ENCODE measurements around the gene SPATA16.
"Not testable (repeated sequence)": the region's sequence is repeated elsewhere in the genome, so short reads cannot be mapped to it uniquely, and the experiment has no call there.

The SPATA16 gene

GRCh38 chr3:172939651-172940293 is 201.3 kb downstream of the SPATA16 start:
- DNase-seq, result no peak

DNA sequence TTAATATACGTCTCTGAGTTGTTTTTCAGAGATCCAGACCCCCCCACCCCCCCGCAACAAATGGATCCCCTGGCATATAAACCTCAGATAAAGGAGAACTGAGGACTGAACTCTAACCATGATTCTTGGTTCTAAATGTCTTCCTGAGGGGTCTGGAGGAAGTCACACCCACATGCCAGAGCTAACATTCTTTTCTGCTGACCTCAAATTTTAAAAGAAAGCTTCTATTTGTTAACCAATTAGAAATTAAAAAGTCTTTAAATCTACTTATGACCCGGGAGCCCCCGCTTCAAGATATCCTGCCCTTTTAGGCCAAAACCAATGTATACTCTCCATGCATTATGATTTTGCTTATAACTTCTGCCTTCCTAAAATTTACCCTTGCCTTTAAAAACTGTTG is 202.2 kb downstream of the SPATA16 start:
- no peak for DNase-seq

GRCh38 chr3:172931746-172932285 is 209.2 kb downstream of the SPATA16 start:
- DNase-seq, result no peak

DNA sequence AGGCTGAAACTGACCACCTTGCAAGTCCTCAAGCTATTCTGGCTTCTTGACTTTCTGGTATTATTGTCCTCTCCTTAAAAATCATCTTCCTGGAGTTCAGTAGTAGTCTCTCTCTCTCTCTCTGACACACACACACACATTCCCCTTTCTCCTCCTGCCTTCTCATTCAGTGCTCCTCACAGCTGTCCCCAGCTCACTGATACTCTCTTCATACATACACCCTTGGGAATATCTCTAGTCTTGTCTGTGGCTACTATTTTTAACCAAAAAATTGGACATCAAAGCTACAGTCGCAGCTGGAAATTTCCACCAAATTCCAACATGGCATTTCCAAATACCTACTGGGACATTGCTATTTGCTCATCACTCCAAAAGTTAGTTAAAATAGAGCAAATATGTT is 211.6 kb downstream of the SPATA16 start:
- DNase-seq, result no peak

DNA sequence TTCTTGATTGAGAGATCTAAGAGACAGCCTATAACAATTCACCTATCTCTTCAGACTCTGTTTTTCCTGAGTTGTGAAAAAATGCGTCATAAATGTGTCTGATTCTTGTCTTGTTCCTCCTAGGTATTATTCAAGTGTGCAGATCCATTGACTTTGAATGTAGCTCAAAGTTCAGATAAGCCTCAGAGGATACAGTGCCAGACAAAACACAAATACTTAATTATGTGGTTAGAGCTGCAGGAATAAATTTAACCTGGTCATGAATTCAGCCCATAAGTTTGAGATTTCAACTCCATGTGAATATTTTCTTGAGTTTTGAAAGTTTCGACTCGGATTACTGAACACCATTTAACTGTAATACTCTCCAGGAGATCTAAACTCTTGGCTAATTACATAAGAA is 216.5 kb downstream of the SPATA16 start:
- DNase-seq, result no peak

DNA sequence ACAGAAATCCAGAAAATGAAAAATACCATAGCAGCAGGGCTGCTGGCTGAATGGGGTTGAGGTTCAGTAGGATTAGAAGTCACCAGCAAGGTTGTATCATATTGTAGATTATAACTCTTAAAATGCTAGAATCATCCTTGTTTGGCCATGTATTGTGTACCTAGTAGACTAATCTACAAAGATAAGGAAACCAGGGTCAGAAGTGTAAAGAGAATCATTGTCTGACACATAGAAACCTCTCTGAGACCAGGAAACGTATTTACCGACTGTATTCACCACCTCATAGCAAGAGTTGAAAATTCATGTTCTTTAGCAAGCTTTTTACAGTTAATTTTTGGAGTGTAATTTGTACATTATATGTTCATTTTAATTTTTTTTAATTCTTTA is 221.7 kb downstream of the SPATA16 start:
- no peak for DNase-seq

DNA sequence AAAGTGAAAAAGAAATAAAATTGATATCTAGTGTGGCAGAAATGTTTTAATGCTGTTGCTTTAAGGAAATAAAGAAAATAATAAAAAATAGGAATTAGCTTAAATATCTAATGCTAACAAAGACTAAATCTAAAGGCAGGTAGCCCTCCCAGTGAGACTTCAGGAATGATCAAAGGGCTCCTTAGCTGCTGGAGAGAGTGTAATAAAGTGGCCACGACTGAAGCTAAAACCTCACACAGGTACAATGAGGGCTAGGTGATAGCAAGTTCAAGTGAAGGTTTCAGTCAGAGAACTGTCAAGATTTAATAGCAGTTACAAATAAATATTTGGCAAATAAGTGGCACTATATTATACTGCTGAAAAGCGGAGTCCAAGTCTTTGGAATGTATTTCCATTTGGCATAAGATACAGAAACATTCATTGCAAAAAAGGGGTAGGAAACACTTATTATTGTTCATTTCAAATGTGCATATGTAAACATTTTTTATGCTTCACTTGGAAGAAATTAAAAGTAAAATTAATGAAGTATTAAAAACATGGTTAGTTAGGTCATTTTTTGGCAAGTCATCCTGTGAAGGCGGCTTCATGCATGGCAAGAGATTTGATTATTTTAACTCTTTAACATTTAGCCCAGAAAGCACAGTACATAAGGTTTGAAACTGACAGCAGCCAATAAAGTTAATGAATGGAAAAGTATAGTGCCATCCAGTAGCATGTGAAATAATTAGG is 222.3 kb downstream of the SPATA16 start:
- no peak for DNase-seq

DNA sequence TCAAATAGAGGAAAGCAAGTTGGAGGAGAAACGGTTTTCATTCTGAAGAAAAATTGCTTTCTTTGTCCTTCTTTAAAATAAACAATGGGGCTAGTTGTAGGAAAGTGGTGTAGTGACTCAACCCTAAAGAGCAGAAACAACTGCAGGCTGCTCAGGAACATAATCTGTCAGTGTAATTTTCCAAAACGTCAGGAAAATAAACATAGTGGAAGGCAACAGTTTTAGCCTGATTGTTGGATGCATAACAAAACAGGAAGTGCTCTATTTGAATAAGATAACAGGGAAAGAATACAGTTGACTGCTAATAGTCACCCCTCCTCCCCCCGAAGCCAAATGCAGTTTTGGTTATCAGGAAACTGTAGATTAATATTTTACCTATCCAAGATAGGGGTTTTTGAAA is 222.9 kb downstream of the SPATA16 start:
- no peak for DNase-seq

DNA sequence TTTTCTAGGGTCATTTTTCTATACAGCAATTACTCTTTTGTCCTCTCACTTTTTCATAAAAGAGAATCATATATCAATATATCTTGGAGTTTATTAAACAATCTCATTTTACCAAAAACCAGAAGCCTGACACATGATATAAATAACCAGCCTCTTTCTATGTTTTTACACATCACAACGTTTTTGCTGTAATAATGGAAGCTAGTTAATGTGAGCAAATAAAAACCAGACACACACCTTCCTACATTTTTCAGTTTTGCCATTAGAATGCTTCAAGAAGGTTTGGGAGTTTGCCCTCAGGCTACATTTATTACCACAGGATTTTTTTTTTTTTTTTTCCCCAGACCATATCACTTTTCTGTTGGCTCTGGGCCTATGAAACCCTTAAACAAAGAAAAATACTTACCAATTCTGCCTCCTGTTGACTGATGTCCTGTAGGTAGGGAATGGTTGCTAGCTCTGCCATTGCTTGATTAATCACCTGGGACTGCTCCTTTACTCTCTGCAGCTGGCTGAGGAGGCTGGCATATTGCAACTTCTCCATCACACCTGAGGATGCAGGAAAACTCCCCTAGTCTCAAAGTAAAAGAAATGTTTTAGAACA is 225.0 kb downstream of the SPATA16 start:
- DNase-seq, result no peak

- no peak for DNase-seq
These were observed 226.2 kb downstream of the SPATA16 start for GRCh38 chr3:172914854-172915253.

GRCh38 chr3:172913911-172914655 is 227.0 kb downstream of the SPATA16 start:
- no peak for DNase-seq

DNA sequence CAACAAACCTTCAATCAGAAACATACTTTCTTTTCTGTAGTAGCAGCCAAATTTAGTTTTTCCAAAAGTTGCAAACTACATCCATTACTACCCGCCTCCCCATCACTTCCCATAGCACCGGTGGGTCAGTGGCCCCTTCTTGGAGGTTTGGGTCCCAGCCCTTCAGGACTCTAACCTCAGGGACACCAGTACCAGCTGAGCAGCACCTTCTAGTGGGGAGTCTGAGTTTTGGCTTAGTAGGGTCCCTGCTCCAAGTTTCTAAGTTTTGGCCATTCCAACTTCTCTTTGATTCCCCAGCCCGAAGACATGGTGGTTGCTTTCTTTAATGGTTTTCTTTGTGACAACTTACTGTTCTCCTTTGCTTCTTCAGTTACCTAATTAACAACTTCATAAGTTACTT is 229.9 kb downstream of the SPATA16 start:
- no peak for DNase-seq

DNA sequence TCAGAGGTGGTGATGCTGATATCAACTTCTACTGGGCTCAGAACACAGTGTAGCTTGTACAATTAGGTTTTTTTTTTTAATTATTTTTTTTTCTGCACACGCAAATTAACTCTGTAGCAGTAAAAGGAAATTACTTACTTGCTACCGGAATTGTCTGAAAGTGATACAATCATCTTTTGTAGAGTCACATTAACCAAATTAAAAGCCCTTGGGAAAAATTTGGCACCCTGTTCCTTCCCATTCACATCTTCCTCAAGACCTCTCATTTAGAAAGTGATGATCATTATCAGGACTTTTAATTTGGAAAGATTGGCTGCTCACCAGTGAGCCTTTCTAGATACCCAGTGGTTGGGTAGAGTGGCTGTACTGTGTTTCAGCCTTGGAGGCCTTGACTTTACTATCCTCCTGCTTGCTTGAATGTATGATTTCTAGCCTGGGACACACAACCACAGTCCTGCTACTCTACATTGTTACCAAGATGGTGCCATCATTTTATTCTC is 232.2 kb downstream of the SPATA16 start:
- DNase-seq, result no peak

GRCh38 chr3:172905451-172905850 is 235.6 kb downstream of the SPATA16 start:
- no peak for DNase-seq

GRCh38 chr3:172904711-172905373 is 236.2 kb downstream of the SPATA16 start:
- DNase-seq, result no peak

DNA sequence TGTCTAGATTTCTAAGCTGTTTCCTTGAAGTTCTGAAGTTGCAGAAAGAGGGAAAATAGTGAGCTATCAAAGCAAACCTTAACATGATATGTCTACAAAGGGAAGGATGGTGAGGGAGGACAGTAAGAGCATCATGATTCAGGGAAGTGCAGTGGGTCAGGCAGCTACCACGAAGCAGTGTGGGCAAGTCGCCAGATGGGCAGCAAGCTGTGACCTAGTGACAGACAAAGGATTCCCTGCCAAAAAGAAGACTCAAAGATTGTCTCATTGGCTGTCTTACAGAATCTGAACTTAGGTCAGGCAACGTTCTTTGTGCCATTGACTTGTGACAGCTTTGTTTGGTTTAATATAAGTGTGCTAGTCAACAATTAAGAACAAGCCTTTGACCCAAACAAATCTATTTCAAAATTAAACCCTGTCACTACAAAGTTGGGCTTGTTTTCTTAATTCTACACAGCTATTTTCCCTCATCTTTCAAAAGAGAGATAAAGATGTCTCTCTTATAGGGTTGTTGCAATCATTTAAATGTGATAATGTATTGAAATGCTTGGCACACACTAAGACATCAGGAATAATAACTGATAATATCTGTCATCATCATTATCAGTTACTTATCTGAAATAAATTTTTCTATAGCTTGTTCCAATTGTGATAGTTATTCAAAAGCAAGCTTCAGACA is 237.3 kb downstream of the SPATA16 start:
- DNase-seq, result no peak

DNA sequence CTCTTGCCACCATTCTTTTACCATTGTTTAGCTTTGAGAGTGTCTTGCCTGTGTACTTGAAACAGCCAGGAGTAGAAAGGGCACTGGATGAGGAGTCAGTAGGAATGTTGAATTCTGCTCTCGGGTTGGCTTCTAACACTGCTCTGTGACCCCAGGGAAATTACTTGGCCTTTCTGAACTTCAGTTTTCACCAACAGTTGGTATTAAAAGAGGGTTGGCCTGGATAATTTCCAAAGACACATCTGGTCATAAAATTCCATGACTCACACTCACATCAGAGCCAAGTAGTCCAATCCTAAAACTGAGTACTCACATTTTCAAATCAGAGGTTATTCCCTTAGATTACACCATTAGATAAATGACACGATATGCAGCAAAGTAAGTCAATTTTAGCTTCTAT is 248.9 kb downstream of the SPATA16 start:
- DNase-seq, result no peak

- DNase-seq, result no peak
These were observed 255.3 kb downstream of the SPATA16 start for GRCh38 chr3:172885704-172886103.

- no peak for DNase-seq
These were observed 258.5 kb downstream of the SPATA16 start for GRCh38 chr3:172882563-172882962.

DNA sequence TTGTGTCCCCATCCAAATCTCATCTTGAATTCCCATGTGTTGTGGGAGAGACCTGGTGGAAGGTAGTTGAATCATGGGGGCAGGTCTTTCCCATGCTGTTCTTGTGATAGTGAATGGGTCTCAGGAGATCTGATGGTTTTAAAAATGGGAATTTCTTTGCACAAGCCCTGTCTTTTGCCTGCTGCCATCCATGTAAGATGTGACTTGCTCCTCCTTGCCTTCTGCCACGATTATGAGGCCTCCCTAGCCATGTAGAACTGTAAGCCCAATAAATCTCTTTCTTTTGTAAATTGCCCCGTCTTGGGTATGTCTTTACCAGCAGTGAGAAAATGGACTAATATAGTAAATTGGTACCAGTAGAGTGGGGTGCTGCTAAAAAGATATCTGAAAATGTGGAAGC is 261.7 kb downstream of the SPATA16 start:
- not testable (repeated sequence) for DNase-seq

DNA sequence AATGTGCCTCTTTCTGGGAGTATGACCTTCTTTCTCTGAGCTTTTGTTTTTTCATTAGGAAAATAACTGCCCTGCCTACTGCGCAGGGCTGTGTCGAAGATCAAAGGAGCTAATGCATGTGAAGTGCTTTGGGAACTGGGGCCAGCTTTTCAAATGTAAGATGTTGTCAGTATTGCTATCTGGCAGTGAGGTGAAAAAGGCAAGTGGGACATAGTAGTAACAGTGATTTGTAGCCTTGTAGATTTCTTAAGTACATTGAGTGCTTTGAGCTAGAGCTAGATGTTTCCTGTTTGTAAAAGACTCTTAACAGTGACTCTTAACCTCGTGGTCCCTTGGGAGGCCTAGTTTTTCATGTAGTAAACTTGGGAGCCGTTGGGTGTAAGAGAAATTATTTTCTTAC is 264.0 kb downstream of the SPATA16 start:
- no peak for DNase-seq

DNA sequence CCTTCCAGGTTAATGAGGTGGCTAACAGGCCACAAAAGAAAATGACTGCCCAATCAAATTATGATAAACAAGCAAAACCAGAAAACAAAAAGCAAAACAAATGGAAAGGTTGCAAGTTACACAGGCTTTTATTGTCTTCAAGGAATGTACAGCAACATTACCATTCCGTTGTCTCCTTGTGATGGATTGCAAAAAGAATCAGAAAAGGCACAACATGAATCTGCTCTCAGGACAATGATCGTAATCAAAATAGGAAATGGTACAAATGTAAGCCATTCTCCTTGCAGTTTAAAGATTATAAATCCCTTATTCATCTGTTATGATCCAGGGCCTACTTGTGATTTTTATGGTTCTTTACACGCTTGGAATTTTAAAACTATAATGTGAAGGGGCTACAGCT is 264.7 kb downstream of the SPATA16 start:
- DNase-seq, result no peak

Data from C1 segment of cervical spinal cord (tissue), 14 donors.